GM10248 (cell line): ENCODE measurements around the gene KSR1.

ENCODE experiments used
- CTCF ChIA-PET: fragments of 300-600 bp; sonication (Branson Sonifier 250); formaldehyde crosslinking; extraction: SDS; loops from one replicate; lab custom pipeline; 2021; ENCODE audit warnings: antibody characterized with exemption; lab: Yijun Ruan, JAX
- POLR2A ChIA-PET: fragments of 350-650 bp; sonication (Branson Sonifier 250); formaldehyde crosslinking; extraction: SDS; loops from one replicate; lab custom pipeline; 2020; ENCODE audit warnings: antibody characterized with exemption; lab: Yijun Ruan, JAX
- DNase-seq: peaks from one replicate; pipeline ENCODE4 v3.0.0; 2012; ENCODE audit errors: extremely low spot score
- TF ChIP-seq, protein P1 (sequence below): IDR thresholded peaks from 2 replicates; pipeline ENCODE4 v1.5.1; 2012; ENCODE audit warnings: mild to moderate bottlenecking, low read depth; ENCODE audit errors: extremely low read depth, missing control alignments, control extremely low read depth

Gene KSR1

DNA sequence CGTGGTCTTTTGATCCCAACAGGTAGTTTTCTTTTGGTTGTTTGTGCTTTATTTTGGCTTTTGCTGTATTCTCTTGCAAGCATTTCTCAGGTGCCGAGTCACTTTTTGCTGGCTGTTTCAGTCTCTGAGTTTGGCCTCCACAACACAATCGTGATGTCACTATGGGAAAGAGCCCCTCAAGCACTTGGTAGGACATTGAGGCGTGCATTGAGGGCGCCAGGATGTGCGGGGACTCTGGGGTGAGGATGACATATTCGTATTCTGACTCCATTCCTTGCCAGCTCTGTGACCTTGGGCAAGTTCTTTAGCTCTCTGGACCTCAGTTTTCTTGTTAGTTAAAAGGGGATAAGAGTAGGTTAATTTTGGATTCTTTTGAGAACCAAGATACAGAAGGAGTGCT lies 13.0 kb downstream of the KSR1 start:
- ChIA-PET POLR2A (interaction anchor here (1.0 kb wide), 1 partner anchor 175 kb away, joined by 3 read pairs; no protein-coding TSS in a partner anchor), CTCF (interaction anchor here (1.5 to 4.6 kb wide), 3 partner anchors 11 to 133 kb away, joined by 3 to 20 read pairs (median 6); no protein-coding TSS in a partner anchor)
- DNase-seq = no peak
- TF ChIP-seq, protein P1, sequence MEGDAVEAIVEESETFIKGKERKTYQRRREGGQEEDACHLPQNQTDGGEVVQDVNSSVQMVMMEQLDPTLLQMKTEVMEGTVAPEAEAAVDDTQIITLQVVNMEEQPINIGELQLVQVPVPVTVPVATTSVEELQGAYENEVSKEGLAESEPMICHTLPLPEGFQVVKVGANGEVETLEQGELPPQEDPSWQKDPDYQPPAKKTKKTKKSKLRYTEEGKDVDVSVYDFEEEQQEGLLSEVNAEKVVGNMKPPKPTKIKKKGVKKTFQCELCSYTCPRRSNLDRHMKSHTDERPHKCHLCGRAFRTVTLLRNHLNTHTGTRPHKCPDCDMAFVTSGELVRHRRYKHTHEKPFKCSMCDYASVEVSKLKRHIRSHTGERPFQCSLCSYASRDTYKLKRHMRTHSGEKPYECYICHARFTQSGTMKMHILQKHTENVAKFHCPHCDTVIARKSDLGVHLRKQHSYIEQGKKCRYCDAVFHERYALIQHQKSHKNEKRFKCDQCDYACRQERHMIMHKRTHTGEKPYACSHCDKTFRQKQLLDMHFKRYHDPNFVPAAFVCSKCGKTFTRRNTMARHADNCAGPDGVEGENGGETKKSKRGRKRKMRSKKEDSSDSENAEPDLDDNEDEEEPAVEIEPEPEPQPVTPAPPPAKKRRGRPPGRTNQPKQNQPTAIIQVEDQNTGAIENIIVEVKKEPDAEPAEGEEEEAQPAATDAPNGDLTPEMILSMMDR = no peak

DNA sequence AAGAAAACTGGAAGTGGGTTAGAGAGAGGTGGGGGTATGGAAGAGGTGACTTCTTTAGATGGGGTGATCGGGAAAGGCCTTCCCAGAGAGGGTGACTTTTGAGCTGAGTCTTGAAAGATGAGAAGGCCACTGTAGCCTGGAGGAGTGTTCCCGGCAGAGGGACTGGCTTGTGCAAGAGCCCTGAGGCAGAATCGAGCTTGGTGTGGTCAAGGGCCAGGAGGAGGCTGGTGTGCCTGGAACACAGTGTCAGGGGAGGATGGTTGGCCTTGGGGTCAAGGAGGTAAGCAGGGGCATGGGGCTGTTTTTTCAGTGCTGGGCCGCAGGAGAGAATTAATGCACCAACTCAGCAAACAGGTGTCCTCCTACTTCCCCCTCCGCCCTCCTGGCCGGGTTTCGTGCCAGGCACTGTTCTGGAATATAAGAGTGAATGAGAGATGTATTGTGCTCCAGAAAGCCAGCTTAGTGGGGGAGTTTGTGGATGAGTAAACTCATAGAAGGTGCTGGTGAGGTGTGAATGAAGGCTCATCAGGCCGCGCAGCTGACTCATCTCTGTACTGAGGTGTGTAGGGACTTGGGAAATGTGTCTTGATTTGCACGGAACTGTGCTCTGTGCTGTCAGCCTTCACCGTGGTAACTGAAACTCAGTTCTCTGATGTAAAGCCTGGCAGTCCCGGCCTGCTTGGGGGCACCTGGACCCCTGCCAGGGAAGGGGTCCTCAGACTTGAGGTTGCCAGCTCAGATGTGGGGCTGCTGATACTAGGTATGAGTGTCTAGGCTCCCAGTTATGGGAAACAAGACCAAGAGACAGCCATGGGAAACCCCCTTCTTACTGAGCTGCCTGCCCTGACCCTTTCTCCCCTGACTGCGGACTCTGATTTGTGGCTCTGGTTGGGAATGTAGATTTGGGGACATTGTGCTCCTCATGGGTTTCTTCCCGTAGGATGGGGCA lies 15.3 kb downstream of the KSR1 start:
- TF ChIP-seq, protein P1 = no peak
- POLR2A ChIA-PET = interaction anchor here (0.7 to 1.9 kb wide), 5 partner anchors 15 to 233 kb away, joined by 3 to 7 read pairs (median 3); partner anchors contain the start of genes KSR1 and WSB1
- CTCF ChIA-PET = interaction anchor here (0.7 to 4.6 kb wide), 7 partner anchors 9 to 108 kb away, joined by 3 to 20 read pairs (median 3); no protein-coding TSS in a partner anchor
- peak; percentile 63 for DNase-seq

DNA sequence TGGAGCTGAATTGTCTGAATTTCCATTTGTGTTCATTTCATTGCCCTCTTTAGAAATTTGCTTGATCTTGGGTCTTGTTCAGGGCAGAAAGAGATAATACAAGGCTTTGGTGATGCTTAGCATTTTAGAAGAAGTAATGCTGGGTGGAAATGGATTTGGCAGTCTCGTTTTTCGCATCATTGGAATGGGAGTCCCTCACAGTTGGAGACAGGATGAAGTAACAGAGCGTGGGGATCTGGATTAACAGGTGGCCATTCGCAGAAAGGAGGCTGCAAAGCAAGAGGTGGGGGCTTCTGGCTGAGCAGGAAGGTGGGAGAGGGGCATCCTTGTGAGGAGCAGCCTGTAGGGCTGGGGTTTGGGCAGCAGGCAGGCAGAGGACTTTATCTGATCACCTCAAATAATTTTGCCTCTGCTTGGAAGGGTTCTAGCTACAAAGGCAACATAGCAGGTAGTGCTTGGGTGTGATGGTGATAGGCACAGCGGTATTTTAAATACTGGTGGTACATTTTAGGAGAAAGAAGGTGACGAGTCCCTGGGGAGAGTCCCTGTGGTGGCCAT lies 17.0 kb downstream of the KSR1 start:
- TF ChIP-seq, protein P1 = no peak
- no peak for DNase-seq
- ChIA-PET POLR2A (interaction anchor here (1.1 to 1.9 kb wide), 2 partner anchors 14 to 71 kb away, joined by 5 to 7 read pairs; no protein-coding TSS in a partner anchor), CTCF (interaction anchor here (1.4 to 3.0 kb wide), 7 partner anchors 14 to 407 kb away, joined by 3 to 14 read pairs (median 5); partner anchors contain the start of gene KSR1)

DNA sequence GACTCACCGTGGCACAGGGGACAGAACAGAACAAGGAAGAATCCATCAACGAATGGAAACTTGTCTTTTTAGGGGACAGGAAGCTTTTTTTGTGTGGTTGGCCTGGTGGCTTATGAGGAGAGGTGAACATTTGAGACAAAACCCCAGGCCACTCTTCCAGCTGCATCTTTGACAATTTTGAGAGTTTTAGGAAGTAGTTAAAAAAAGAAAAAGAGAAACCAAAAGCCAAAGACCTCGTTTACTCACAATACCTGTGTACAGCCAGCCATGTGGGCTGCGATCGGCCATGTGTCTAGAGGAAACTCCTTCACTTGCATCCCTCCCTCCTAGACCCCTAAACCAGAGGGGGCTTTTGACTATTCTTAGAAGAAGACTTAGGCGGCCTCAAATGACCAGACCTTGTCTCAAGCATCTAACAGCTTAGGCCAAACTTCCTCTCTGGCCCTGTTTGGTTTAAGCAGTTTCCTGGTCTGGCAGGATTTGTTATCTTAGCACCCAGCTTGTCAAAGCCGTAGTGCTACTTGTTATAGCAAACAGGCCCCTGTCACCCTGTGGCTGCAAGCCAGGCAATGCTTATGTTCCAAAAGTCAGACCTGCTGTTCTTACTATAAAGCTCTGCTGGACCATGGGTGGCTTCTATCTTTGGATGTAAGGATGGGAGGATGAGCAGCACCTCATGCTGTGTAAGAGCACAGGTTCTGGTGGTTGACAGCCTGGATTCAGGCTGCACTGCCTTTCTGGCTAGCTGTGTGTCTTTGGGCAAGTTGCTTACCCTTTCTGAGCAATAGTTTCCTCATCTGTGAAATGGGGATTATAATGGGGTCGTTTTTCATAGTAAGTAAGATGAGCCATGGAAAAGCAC lies 17.7 kb downstream of the KSR1 start:
- DNase-seq = peak; percentile 58
- TF ChIP-seq, protein P1 = no peak
- POLR2A ChIA-PET = interaction anchor here (1.1 kb wide), 1 partner anchor 15 kb away, joined by 5 read pairs; no protein-coding TSS in a partner anchor
- CTCF ChIA-PET = interaction anchor here (1.4 to 2.4 kb wide), 7 partner anchors 16 to 406 kb away, joined by 3 to 10 read pairs (median 5); partner anchors contain the start of gene KSR1

DNA sequence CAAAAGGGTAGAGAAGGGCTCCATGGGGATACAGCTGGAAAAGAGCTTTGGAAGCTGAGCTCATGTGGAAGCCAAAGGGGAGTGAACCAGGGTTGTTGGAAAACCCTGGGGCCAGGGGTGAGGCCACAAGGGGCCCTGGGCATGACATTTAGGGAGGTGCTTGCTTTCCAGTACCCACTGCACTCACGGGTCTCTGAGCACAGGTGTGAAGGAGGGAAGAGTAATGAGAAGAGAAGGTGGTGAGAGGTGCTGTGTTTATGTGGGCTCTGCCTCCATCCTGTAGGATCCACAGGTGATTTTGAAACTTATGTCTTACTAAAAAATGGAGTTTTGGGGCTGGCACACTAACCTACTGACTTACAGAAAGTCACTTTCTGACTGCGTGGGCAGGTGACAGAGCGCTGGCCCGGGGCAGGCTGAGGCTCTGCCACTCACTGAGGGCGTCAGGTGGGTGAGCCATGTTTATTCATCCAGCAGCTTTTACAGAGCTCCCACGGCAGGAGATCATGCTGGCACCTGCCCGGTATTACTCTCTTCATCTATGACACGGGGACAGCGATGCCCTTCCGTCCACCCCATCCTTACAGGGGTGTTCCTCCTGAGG lies 18.9 kb downstream of the KSR1 start:
- no peak for DNase-seq
- ChIA-PET CTCF (interaction anchor here (1.2 to 2.4 kb wide), 3 partner anchors 13 to 18 kb away, joined by 4 to 10 read pairs (median 6); no protein-coding TSS in a partner anchor), POLR2A (no interaction called here)
- TF ChIP-seq, protein P1 = no peak
